Heart right ventricle (tissue), 16 donors: ENCODE measurements around the gene ARMH3. TPM values are rescaled to one million over a fixed set of nuclear protein-coding genes. Genes with fewer than 3 reads are reported as not detected.
A peak's percentile ranks its signal among the peaks of the same experiment; 100 is the strongest.

Experiments used
- ATAC-seq, 8 donors: fragments of 200-7000 bp; cut with Tn5 transposase; one replicate each; pipeline ENCODE4 v1.9.1; 2020; ENCODE audit warnings: mild to moderate bottlenecking in 8 of 8, moderate library complexity in 8 of 8, moderate number of reproducible peaks in 1 of 8
- DNase-seq, 2 donors: peaks; one replicate each; pipeline ENCODE4 v3.0.0-alpha.2; 2020
- H3K27ac ChIP-seq, 10 donors: fragments of 200-600 bp; sonication (generic) in 2 of 10; one replicate each; pipeline versions ENCODE4 v1.5.0 to v1.8.0; 2020 to 2022; ENCODE audit warnings: mild to moderate bottlenecking in 3 of 10
- H3K27me3 ChIP-seq, 7 donors: fragments of 200-600 bp; one replicate each; pipeline ENCODE4 v1.8.0; 2021 to 2022; ENCODE audit warnings: mild to moderate bottlenecking in 2 of 7
- H3K36me3 ChIP-seq, 9 donors: fragments of 200-600 bp; sonication (generic) in 1 of 9; one replicate each; pipeline versions ENCODE4 v1.5.0 to v1.8.0; 2020 to 2022; ENCODE audit warnings: mild to moderate bottlenecking in 2 of 9
- H3K4me1 ChIP-seq, 9 donors: fragments of 200-600 bp; sonication (generic) in 1 of 9; one replicate each; pipeline versions ENCODE4 v1.5.0 to v1.8.0; 2020 to 2022; ENCODE audit warnings: mild to moderate bottlenecking in 4 of 9
- H3K4me3 ChIP-seq, 10 donors: fragments of 200-600 bp; sonication (generic) in 2 of 10; one replicate each; pipeline versions ENCODE4 v1.5.0 to v1.8.0; 2020 to 2022; ENCODE audit warnings: mild to moderate bottlenecking in 7 of 10, moderate library complexity in 2 of 10
- H3K9me3 ChIP-seq, 11 donors: fragments of 200-600 bp in 10 of 11; sonication (generic) in 2 of 11; one replicate each; pipeline versions ENCODE4 v1.5.0 to v1.8.0; 2013 to 2022; ENCODE audit warnings: mild to moderate bottlenecking in 2 of 11, control low read depth in 1 of 11, moderate library complexity in 1 of 11
- CTCF ChIP-seq, 9 donors: fragments of 200-600 bp; sonication (generic) in 2 of 9; IDR thresholded peaks; one replicate each; pipeline versions ENCODE4 v1.5.0 to v1.8.0; 2021 to 2022; ENCODE audit warnings: antibody characterized with exemption in 9 of 9, mild to moderate bottlenecking in 5 of 9, moderate library complexity in 1 of 9
- WGBS, 2 donors: extraction: QIAGEN DNeasy Blood & Tissue Kit; methylation state at CpG; one replicate each; pipeline ENCODE4 v1.1.7; 2013; ENCODE audit warnings: inconsistent platforms in 1 of 2; 5-methylcytosine and 5-hydroxymethylcytosine counted together
- intact Hi-C, 10 donors: fragments of 100-400 bp; cut with DNase I; formaldehyde crosslinking; loops; one replicate each; pipeline versions ENCODE4 v1.11.1 to v1.14.2; 2022
- polyA plus RNA-seq, 2 donors: library from polyadenylated mRNA; stranded (reverse); fragments of 200-250 nt; gene quantifications; one replicate each; pipeline ENCODE4 v1.2.3, GENCODE V29; 2013
- total RNA-seq, 10 donors: library from RNA; stranded (reverse); fragmentation: NEBNext Ultra II Directional in 3 of 10; extraction: Animal tissue kit (Norgen Biotek cat#: 25700) in 3 of 10; gene quantifications; one replicate each; pipeline versions ENCODE4 v1.2.1 to v1.2.4, GENCODE V29; 2021 to 2023
- donor health status: Arrhythmogenic right ventricular cardiomyopathy.
- donor health status: ischemic (EF 13 %, LVEDD 7.1; RV severe dilation, severe dysfunction).
- donor health status: healthy with polysubstance abuse.
- donor health status: DM: no; HTN: yes; CAD: no.
- donor health status: DM: no; HTN: no; CAD: no.
- donor health status: ischemic (EF 25% LVEDD 6.9; RV normal size, moderate dysfunction).
- donor health status: ischemic (EF 25% LVEDD 5.7; RV mildly dilated, moderate dysfunction).
- donor health status: healthy.
- donor health status: DM: yes; HTN: yes; CAD: no.
- donor health status: Ischemic cardiomyopathy.
- donor health status: ischemic (EF 35%, LVEDD 5.7; RV mildly dilated, moderate dysfunction).
- donor health status: nonischemic (EF 11% LVEDD 7.7; RV severe dilation, severe dysfunction).
- donor health status: DM: yes; HTN: yes; CAD: no.
- donor health status: PGD.
- donor health status: ischemic (EF 29% LVEDD 5.4; RV normal size, mild dysfunction).
- donor health status: nonischemic (EF 23%, LVEDD 6.1; RV moderate dilation, normal function).

Gene ARMH3
- total and polyA plus RNA-seq, 12 donors, result 24.1 to 96.8 (median 54.1) TPM

- Histone ChIP-seq H3K9me3 (no peaks in the 10 kb centered on the region), H3K4me3 (peak overlapping the region in 9 of 10 donors; percentile 82 to 100 (median 96)), H3K36me3 (peaks cover 0 to 39% (median 18%) of the 10 kb centered on the region in 9 donors), H3K27me3 (no peaks in the 10 kb centered on the region), H3K27ac (peak overlapping the region in 8 of 10 donors; percentile 6 to 98 (median 52)), H3K4me1 (peaks cover 3 to 69% (median 49%) of the 10 kb centered on the region in 9 donors)
- WGBS, 2 donors, result 48 to 55% methylated on average over 8 of the region's 8 CpGs
- intact Hi-C loops, result loop anchor here in 1 of 10 donors (5.0 kb wide), 1 partner anchor 32 kb away; the partner anchor contains the start of gene NPM3
- ATAC-seq, result no peak
- TF ChIP-seq CTCF (IDR thresholded peaks at IDR 0.05), result no peak
- DNase-seq, result no peak
These were observed 241.4 kb downstream of the ARMH3 start for GRCh38 chr10:101814466-101815071.

GRCh38 chr10:101812606-101813005 lies 243.4 kb downstream of the ARMH3 start:
- DNase-seq (no peak), ATAC-seq (peak in 3 of 8 donors; percentile 36 to 46 (median 44))
- TF ChIP-seq CTCF (IDR thresholded peaks at IDR 0.05), result no peak
- intact Hi-C loops, result no loop called here
- Histone ChIP-seq H3K9me3 (no peaks in the 10 kb centered on the region), H3K27me3 (no peaks in the 10 kb centered on the region), H3K4me3 (no peak overlapping the region), H3K27ac (peak overlapping the region in 2 of 10 donors; percentile 7 to 14), H3K36me3 (peaks cover 0 to 58% (median 34%) of the 10 kb centered on the region in 9 donors), H3K4me1 (peaks cover 3 to 60% (median 41%) of the 10 kb centered on the region in 9 donors)
- 54 to 57% methylated on average over 4 of the region's 4 CpGs for WGBS, 2 donors

GRCh38 chr10:101807158-101807557 lies 248.8 kb downstream of the ARMH3 start:
- no peaks in the 10 kb centered on the region for H3K9me3 ChIP-seq
- DNase-seq (no peak), ATAC-seq (no peak)
- H3K27ac ChIP-seq, result no peak overlapping the region
- no peak for TF ChIP-seq CTCF (IDR thresholded peaks at IDR 0.05)
- peaks cover 0 to 27% (median 9%) of the 10 kb centered on the region in 9 donors for H3K4me1 ChIP-seq
- peaks cover 3 to 100% (median 86%) of the 10 kb centered on the region in 9 donors for H3K36me3 ChIP-seq
- 84 to 90% methylated on average over 1 of the region's 1 CpG for WGBS, 2 donors
- H3K4me3 ChIP-seq, result no peak overlapping the region
- intact Hi-C loops, result no loop called here
- no peaks in the 10 kb centered on the region for H3K27me3 ChIP-seq

GRCh38 chr10:101803511-101803910 lies 252.5 kb downstream of the ARMH3 start:
- H3K4me1 ChIP-seq, result peaks cover 0 to 13% (median 0%) of the 10 kb centered on the region in 9 donors
- H3K36me3 ChIP-seq, result peaks cover 3 to 100% (median 98%) of the 10 kb centered on the region in 9 donors
- intact Hi-C loops, result no loop called here
- no peaks in the 10 kb centered on the region for H3K9me3 ChIP-seq
- no peak for TF ChIP-seq CTCF (IDR thresholded peaks at IDR 0.05)
- ATAC-seq, result no peak
- H3K27me3 ChIP-seq, result no peaks in the 10 kb centered on the region
- WGBS, 2 donors, result 71 to 72% methylated on average over 4 of the region's 4 CpGs
- no peak for DNase-seq
- no peak overlapping the region for H3K27ac ChIP-seq
- no peak overlapping the region for H3K4me3 ChIP-seq
